NCI-H510A treated with DMSO at 0.1 percent for 48 hours (cell line): ENCODE data around the gene VCX3A.
A peak's percentile ranks its signal among the peaks of the same experiment; 100 is the strongest.
"Not testable (repeated sequence)": the region's sequence is repeated elsewhere in the genome, so short reads cannot be mapped to it uniquely, and the experiment has no call there.

Experiments
- DNase-seq: peaks from one replicate; lab custom pipeline; 2025; lab: John Stamatoyannopoulos, UW

The VCX3A gene

DNA sequence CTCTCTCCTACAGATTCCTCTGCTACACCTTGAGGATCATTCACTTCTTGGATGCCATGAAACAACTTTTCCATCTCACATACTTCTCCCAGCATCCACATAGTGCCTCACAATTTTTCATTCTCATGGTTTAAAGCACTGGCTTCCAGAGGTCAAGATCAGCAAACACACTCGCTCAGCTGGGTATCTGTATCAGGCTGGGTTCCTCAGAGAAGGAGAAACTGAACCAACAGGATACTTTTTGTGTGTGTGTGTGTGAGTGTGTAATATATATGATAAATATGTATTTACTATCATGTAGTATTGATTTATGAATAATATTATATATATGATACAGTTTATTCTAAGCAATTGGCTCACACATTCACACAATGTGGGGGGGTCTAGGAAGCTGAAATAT, at the start of gene VCX3A:
VCX3A (minus strand) TSS at position 101 of the 400 bp plus-strand sequence. CDS start 621 bp downstream, outside the sequence.
- DNase-seq = not testable (repeated sequence)

DNA sequence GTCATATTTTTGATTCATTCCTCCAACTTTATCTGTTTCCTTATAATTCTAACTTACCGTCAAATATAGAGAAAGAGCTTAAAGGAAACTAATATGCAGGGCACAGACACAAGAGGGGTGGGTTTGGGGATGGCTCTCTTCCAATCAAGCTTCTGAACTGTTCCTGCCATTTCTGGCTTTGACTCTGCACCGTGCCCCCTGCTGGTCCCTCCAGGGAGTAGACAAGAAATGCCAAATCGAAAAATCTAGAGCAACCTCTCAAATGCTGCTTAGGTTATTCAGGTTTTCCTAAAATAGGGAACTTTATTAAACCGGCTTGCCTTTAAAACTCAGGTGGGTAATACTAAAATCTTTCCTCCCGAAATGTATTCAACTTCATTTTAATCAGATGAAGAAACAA, 39.8 kb upstream of the VCX3A start:
- DNase-seq = no peak

DNA sequence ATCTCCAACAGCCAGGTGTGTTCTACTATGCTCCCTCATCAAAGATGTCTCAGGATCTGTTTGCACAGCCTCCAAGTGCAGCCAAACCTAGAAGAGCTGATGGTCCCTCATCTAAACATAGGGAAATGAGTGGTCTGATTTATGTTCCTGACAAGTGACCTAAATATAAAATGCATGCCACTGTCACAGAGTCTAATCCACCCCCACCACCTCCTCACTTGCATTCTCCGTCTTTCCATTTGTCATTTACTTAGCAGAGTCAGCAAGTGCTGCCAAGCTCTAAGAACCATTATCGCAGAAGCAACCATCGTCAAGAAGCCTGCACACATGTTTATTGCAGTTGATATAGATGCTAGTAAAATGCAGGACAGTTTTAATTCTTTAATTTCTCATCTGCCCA, 33.1 kb upstream of the VCX3A start:
- peak; percentile 41 for DNase-seq

DNA sequence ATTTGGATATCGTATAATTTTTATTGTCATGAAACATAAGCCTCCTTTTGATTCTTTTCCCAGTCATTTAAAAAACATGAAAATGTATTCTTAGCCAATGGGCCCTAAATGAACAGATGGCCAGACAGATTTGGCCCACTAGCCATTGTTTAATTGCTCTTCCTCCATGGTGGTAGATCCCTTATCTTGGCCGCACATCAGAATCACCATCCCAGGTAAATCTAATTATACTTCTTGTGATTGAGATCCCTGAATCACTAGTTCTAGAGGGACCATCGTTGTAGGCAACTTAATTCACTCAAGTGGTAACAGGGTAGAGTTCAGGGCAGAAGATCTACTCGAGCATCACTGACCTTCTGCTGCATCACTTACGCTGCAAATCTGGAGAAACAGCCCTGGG, 24.1 kb upstream of the VCX3A start:
- DNase-seq = no peak

DNA sequence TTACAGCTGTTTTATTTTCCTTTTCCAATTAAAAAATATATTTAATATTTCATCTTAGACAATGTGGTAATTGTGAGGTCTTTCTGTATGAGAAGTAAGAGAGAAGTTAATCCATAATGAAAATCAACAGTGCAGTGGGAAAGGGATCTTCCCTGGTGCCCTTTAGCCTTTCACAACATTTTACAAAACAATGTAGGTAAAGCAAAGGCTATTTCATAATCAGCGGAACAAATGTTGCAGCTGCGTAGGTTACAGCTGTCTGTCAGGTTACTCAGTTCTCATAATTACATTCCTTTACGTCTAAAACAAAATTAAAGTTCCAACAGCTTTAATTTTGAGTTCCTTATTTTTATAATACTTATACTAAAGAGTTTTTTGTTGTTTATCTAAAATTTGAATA, 22.8 kb upstream of the VCX3A start:
- no peak for DNase-seq

DNA sequence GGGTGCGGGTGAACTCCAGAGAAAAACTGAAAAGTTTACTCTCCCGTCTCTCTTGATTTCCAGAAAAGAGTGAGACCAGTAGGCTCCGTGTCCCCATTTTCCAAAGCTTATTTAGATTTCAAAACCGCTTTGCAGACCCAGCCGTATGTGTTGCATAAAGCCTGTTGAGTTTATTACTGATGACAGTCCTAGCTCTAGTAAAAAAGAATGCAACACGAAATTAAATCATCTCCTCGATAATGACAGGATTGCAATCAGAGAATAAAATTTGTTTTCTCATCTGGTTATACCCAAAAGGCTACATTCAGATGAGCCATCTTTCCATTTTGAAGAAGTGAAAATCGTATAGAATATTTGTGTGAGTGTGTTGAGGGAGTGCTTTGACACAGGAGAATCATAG, 16.1 kb upstream of the VCX3A start:
- no peak for DNase-seq

DNA sequence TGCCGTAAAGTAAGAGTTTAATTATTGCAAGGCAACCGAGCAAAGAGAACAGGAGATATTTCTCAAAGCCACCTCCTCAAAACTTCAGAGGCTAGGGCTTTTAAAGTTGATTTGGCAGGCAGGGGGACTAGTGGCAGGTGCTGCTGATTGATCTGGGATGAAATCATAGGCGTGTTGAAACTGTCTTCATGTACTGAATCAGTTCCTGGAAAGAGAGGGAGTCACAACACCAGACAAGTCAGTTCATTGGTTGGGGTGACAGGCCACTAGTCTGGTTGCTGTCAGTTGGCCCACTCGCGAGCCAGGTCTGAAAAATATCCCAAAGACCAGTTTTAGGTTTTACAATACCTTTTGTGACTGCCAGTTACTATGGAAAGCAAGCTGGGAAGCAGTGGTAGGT, 10.8 kb upstream of the VCX3A start:
- DNase-seq = no peak

DNA sequence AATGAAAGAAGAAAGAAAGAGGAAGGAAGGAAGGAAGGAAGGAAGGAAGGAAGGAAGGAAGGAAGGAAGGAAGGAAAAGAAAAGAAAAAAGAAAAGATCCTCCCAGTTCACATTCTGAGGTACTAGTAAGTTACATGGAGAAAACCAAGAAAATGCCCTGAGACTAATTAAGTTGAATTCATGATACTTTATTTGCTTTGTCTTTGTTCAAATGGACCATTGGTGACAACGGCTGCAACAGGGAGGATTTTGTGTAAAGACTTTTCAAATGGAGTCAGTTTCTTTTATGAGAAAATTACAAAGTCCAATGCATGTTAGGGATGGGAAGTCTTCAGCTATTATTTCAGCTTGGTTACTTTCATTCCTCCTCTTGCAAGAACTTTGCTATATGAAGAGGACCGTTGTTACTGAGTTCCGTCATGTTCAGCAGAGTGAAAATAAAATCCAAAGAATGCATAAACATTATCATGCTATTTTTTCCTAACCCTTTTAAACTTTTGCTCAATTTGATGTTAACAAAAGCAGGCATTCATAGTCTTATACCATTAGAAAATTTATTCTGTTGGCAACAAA, 8.3 kb downstream of the VCX3A start:
- no peak for DNase-seq

DNA sequence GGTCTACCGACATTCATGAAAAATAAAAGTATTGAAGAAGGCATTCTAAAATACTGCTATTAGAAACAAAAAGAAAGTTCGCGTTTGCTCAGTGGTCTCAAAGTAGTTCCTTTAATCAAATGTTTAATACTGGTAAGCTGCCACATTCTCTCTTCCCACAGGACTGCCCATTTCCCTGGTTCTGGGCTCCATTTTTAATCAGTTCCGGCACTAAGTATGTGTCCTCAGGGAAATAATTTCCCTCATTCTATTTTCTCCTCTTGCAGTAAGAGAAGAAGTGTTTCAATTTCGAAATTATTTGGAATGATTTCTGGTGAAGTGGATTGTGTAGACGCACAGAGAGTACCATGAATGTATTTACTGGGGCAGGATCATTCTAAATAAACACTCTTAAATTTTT, 17.5 kb downstream of the VCX3A start:
- DNase-seq = no peak

DNA sequence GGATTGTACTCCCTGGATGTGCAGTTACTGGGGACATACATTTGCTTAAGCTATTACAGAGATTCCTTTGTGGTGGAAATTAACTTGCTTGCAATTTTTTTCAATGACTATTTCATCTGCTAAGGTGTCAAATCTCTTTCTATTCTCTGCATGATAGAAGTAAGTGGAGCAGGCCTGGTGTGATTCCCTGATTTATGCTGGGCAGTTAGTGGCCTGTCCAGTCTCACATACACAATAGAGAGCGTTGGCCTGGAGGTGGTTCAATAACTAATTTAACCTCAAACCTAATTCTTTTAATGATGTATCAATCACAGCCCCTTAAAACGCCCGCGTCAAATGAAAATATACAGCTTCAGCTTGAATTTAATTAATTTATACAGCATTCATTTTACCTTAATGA, 28.5 kb downstream of the VCX3A start:
- DNase-seq = no peak

DNA sequence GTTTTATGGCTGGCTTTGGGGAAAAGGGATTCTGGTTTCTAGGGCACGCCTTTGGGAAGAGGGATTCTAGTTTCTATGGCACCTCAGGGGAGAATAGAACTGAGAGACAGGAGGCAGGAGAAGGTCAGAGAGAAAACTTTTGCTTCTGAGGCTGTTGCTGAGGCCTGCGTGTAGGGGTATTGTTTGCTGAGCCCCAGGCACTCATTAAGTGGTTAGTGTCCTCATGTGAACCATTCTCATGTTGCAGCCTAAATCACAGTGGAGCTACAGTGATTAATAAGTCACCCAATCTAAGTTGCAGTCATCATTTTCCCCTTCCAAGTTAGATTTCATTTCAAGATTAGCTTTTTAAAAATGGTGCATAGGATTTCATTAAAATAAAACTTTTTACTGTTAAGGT, 29.0 kb downstream of the VCX3A start:
- DNase-seq = peak; percentile 1

DNA sequence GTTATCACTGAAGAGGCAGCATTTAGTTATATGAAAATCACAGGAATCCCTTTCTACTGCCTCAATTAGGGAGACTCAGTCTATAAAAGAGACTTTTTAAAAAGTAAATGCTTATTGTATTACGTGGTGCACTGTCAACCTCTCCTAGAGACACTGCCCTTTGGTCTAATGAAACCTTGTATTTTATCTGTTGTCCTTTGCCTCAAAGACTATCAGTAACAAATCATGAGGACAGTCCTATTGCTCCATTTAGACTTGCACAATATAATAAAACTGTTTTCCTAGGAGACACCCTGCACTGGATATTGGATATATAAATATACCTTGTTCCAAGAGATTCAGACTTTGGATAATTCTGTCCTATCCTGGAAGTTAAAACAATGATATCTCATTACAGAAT, 34.2 kb downstream of the VCX3A start:
- DNase-seq = no peak

DNA sequence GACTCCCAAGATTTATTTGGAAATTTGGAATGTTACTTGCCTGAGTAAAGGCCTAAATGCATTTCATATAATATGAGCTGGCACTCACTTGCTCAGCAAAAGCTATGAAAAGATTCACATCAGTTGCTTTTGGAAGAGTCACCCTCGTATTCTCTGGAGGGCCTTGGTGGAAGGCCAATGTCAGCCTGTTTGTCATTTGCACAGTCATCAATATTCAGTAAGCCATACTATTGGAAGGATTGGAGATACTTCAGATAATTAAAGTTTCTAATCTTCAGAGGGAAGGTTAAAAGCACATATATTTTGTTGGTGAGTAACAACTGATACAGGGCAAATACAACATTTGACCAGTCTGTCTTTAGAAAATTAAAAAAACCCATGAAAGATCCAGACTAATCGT, 36.6 kb downstream of the VCX3A start:
- DNase-seq = no peak
